ENCODE measurements around the gene RCSD1. TPM values are rescaled to one million over a fixed set of nuclear protein-coding genes. Genes with fewer than 3 reads are reported as not detected.
"Not testable (repeated sequence)": the region's sequence is repeated elsewhere in the genome, so short reads cannot be mapped to it uniquely, and the experiment has no call there.

RCSD1 gene
- total RNA-seq, 1 donor from 2014 or later = 45.9 TPM

GRCh38 chr1:167716000-167716271 lies 85.9 kb downstream of the RCSD1 start:
- Histone ChIP-seq H3K9me3 (ENCODE audit: control insufficient read depth in 3 of 3, low read length in 3 of 3) (no peaks in the 10 kb centered on the region), H3K36me3 (ENCODE audit: control insufficient read depth in 3 of 3, insufficient read depth in 3 of 3, low read length in 3 of 3) (no peaks in the 10 kb centered on the region), H3K27ac (ENCODE audit: low read depth, low read length) (peak overlapping the region; percentile 41), H3K4me1 (ENCODE audit: control insufficient read depth in 3 of 3, insufficient read depth in 3 of 3, low read length in 3 of 3) (peaks cover 14 to 17% (median 17%) of the 10 kb centered on the region in 3 donors), H3K4me3 (ENCODE audit: low read length in 3 of 3) (peak overlapping the region; percentile 56 to 77 (median 74)), H3K9ac (ENCODE audit: low read depth in 1 of 3, low read length in 3 of 3) (peak overlapping the region; percentile 68 to 88 (median 79)), H3K27me3 (ENCODE audit: control insufficient read depth in 3 of 3, insufficient read depth in 3 of 3, low read length in 3 of 3) (no peaks in the 10 kb centered on the region)

- Histone ChIP-seq H3K36me3 (ENCODE audit: control insufficient read depth in 3 of 3, insufficient read depth in 3 of 3, low read length in 3 of 3) (no peaks in the 10 kb centered on the region), H3K9me3 (ENCODE audit: control insufficient read depth in 3 of 3, low read length in 3 of 3) (no peaks in the 10 kb centered on the region), H3K27me3 (ENCODE audit: control insufficient read depth in 3 of 3, insufficient read depth in 3 of 3, low read length in 3 of 3) (no peaks in the 10 kb centered on the region), H3K4me3 (ENCODE audit: low read length in 3 of 3) (no peak overlapping the region), H3K9ac (ENCODE audit: low read depth in 1 of 3, low read length in 3 of 3) (no peak overlapping the region), H3K27ac (ENCODE audit: low read depth, low read length) (no peak overlapping the region), H3K4me1 (ENCODE audit: control insufficient read depth in 3 of 3, insufficient read depth in 3 of 3, low read length in 3 of 3) (peaks cover 18 to 22% (median 20%) of the 10 kb centered on the region in 3 donors)
Measured at GRCh38 chr1:167717351-167717750, 87.3 kb downstream of the RCSD1 start.

- Histone ChIP-seq H3K36me3 (ENCODE audit: control insufficient read depth in 3 of 3, insufficient read depth in 3 of 3, low read length in 3 of 3) (no peaks in the 10 kb centered on the region), H3K27ac (ENCODE audit: low read depth, low read length) (no peak overlapping the region), H3K9me3 (ENCODE audit: control insufficient read depth in 3 of 3, low read length in 3 of 3) (no peaks in the 10 kb centered on the region), H3K9ac (ENCODE audit: low read depth in 1 of 3, low read length in 3 of 3) (no peak overlapping the region), H3K27me3 (ENCODE audit: control insufficient read depth in 3 of 3, insufficient read depth in 3 of 3, low read length in 3 of 3) (no peaks in the 10 kb centered on the region), H3K4me3 (ENCODE audit: low read length in 3 of 3) (no peak overlapping the region), H3K4me1 (ENCODE audit: control insufficient read depth in 3 of 3, insufficient read depth in 3 of 3, low read length in 3 of 3) (peaks cover 21 to 28% (median 22%) of the 10 kb centered on the region in 3 donors)
Measured at GRCh38 chr1:167718914-167719691, 89.1 kb downstream of the RCSD1 start.

DNA sequence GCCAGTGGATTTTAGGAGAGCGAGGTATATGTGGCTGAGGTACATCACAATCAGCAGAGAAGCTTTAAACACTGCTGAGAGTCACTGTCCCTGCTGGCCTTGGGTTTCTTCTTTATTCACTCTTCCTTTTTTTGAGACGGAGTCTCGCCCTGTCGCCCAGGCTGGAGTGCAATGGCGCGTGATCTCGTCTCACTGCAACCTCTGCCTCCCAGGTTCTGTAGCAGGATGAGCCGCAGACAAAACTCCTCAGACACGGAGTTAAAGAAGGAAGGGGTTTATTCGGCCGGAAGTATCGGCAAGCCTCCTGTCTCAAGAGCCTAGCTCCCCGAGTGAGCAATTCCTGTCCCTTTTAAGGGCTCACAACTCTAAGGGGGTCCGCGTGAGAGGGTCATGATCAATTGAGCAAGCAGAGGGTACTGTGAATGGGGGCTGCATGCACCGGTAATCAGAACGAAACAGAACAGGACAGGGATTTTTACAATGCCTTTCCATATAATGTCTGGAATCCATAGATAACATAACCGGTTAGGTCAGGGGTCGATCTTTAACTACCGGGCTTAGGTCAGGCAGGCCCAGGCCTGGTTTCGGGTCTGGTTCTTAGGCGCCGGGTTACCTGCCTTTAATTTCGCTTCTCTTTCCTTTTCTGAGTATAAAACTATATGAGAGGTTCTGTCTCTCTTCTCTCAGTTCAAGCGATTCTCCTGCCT lies 89.8 kb downstream of the RCSD1 start:
- H3K36me3 ChIP-seq (ENCODE audit: control insufficient read depth in 3 of 3, insufficient read depth in 3 of 3, low read length in 3 of 3); H3K27me3 ChIP-seq (ENCODE audit: control insufficient read depth in 3 of 3, insufficient read depth in 3 of 3, low read length in 3 of 3); H3K9ac ChIP-seq (ENCODE audit: low read depth in 1 of 3, low read length in 3 of 3); H3K9me3 ChIP-seq (ENCODE audit: control insufficient read depth in 3 of 3, low read length in 3 of 3); H3K4me3 ChIP-seq (ENCODE audit: low read length in 3 of 3); H3K27ac ChIP-seq (ENCODE audit: low read depth, low read length): not testable (repeated sequence)
- peaks cover 20 to 26% (median 23%) of the 10 kb centered on the region in 3 donors for H3K4me1 ChIP-seq (ENCODE audit: control insufficient read depth in 3 of 3, insufficient read depth in 3 of 3, low read length in 3 of 3)

DNA sequence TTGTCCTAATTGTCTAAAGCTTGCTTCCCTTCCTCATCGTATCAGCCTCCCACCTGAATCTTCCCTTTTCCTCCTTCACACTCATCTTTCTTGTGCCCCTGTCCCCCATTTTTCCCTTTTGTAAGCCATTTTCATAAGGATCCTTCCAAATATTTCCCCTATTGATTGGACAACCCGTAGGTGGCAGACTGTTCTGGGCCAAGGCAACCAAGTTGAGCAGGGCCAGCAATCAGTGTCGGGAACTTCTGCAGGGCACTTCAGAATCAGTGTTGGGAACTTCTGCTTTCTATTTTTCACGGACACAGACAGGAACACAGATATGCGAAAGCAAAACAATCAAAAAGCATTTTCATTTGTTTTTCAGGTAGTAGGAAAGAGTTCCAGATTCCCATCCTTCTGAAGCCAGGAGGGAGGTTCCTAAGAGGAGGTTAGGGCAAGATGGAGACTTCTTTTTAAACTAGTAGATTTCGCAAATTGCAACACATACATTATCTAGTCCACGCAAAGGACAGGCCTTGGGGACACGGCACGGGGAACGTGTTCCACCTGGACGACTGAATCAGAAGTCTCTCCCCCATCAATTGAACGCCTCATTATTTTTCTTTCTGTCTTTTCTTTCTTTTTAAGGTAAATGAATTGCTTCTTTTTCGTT lies 91.1 kb downstream of the RCSD1 start:
- H3K9me3 ChIP-seq (ENCODE audit: control insufficient read depth in 3 of 3, low read length in 3 of 3) = no peaks in the 10 kb centered on the region
- peak overlapping the region; percentile 88 to 90 (median 88) for H3K9ac ChIP-seq (ENCODE audit: low read depth in 1 of 3, low read length in 3 of 3)
- H3K27ac ChIP-seq (ENCODE audit: low read depth, low read length) = peak overlapping the region; percentile 64
- no peaks in the 10 kb centered on the region for H3K27me3 ChIP-seq (ENCODE audit: control insufficient read depth in 3 of 3, insufficient read depth in 3 of 3, low read length in 3 of 3)
- no peaks in the 10 kb centered on the region for H3K36me3 ChIP-seq (ENCODE audit: control insufficient read depth in 3 of 3, insufficient read depth in 3 of 3, low read length in 3 of 3)
- H3K4me3 ChIP-seq (ENCODE audit: low read length in 3 of 3) = peak overlapping the region; percentile 83 to 87 (median 85)
- peaks cover 19 to 24% (median 23%) of the 10 kb centered on the region in 3 donors for H3K4me1 ChIP-seq (ENCODE audit: control insufficient read depth in 3 of 3, insufficient read depth in 3 of 3, low read length in 3 of 3)

DNA sequence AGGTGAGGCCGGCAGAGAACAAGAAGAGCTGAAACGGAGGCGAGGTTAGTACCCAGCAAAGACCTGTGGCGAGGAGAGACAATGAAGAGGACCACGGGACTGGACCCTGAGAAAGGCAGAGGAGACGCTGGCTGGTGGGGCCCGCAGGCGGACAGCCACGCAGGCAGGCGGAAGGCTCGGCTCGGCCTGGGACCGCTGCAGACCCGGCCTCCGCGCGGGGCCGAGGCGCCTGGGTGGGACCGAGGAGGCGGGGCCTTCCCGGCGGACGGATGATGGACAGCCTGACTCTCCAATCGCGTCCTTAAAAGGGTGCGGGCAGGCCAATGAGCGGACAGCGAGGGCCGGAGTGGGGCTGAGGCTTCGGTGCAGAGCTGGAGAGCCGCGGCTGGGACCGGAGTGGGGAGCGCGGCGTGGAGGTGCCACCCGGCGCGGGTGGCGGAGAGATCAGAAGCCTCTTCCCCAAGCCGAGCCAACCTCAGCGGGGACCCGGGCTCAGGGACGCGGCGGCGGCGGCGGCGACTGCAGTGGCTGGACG lies 91.7 kb downstream of the RCSD1 start, which contains the start of gene MPZL1:
Gene MPZL1, plus strand, starts transcription at position 366 of the 535 bp plus-strand sequence. CDS start 170 bp downstream, outside the sequence.
- Histone ChIP-seq H3K27me3 (ENCODE audit: control insufficient read depth in 3 of 3, insufficient read depth in 3 of 3, low read length in 3 of 3) (no peaks in the 10 kb centered on the region), H3K4me1 (ENCODE audit: control insufficient read depth in 3 of 3, insufficient read depth in 3 of 3, low read length in 3 of 3) (peaks cover 19 to 24% (median 23%) of the 10 kb centered on the region in 3 donors), H3K9ac (ENCODE audit: low read depth in 1 of 3, low read length in 3 of 3) (peak within 1 kb of the TSS; percentile 88 to 90 (median 88)), H3K36me3 (ENCODE audit: control insufficient read depth in 3 of 3, insufficient read depth in 3 of 3, low read length in 3 of 3) (no peaks in the 10 kb centered on the region), H3K27ac (ENCODE audit: low read depth, low read length) (peak within 1 kb of the TSS; percentile 64), H3K4me3 (ENCODE audit: low read length in 3 of 3) (peak within 1 kb of the TSS; percentile 83 to 87 (median 85)), H3K9me3 (ENCODE audit: control insufficient read depth in 3 of 3, low read length in 3 of 3) (no peaks in the 10 kb centered on the region)

GRCh38 chr1:167722152-167722869 lies 92.3 kb downstream of the RCSD1 start:
- peak overlapping the region; percentile 64 for H3K27ac ChIP-seq (ENCODE audit: low read depth, low read length)
- H3K9ac ChIP-seq (ENCODE audit: low read depth in 1 of 3, low read length in 3 of 3) = peak overlapping the region; percentile 76 to 90 (median 88)
- peaks cover 19 to 25% (median 23%) of the 10 kb centered on the region in 3 donors for H3K4me1 ChIP-seq (ENCODE audit: control insufficient read depth in 3 of 3, insufficient read depth in 3 of 3, low read length in 3 of 3)
- H3K27me3 ChIP-seq (ENCODE audit: control insufficient read depth in 3 of 3, insufficient read depth in 3 of 3, low read length in 3 of 3) = no peaks in the 10 kb centered on the region
- no peaks in the 10 kb centered on the region for H3K36me3 ChIP-seq (ENCODE audit: control insufficient read depth in 3 of 3, insufficient read depth in 3 of 3, low read length in 3 of 3)
- H3K4me3 ChIP-seq (ENCODE audit: low read length in 3 of 3) = peak overlapping the region; percentile 83 to 87 (median 85)
- no peaks in the 10 kb centered on the region for H3K9me3 ChIP-seq (ENCODE audit: control insufficient read depth in 3 of 3, low read length in 3 of 3)

DNA sequence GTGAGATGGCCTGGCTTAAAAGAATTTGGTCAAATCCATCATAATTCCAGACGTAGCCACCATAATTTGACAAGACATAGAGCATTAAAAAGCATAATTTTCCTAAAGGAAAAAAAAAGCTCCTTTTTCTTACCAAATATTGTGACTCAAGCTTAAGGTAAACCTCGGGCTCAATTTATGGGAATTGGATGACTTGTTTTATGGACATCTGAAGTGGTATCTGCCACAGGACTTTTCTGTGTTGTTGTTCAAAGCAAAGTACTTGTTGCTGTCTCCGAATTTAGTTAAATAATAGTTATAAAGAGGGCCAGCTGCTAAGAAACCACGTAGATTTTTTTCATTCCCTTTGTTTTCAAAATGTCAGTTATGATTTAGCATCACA lies 92.8 kb downstream of the RCSD1 start:
- H3K9ac ChIP-seq (ENCODE audit: low read depth in 1 of 3, low read length in 3 of 3) = peak overlapping the region; percentile 76 to 90 (median 88)
- peak overlapping the region; percentile 83 to 87 (median 85) for H3K4me3 ChIP-seq (ENCODE audit: low read length in 3 of 3)
- peak overlapping the region; percentile 64 for H3K27ac ChIP-seq (ENCODE audit: low read depth, low read length)
- no peaks in the 10 kb centered on the region for H3K27me3 ChIP-seq (ENCODE audit: control insufficient read depth in 3 of 3, insufficient read depth in 3 of 3, low read length in 3 of 3)
- no peaks in the 10 kb centered on the region for H3K36me3 ChIP-seq (ENCODE audit: control insufficient read depth in 3 of 3, insufficient read depth in 3 of 3, low read length in 3 of 3)
- H3K4me1 ChIP-seq (ENCODE audit: control insufficient read depth in 3 of 3, insufficient read depth in 3 of 3, low read length in 3 of 3) = peaks cover 19 to 30% (median 23%) of the 10 kb centered on the region in 3 donors
- no peaks in the 10 kb centered on the region for H3K9me3 ChIP-seq (ENCODE audit: control insufficient read depth in 3 of 3, low read length in 3 of 3)

GRCh38 chr1:167723707-167724323 lies 93.8 kb downstream of the RCSD1 start:
- no peak overlapping the region for H3K4me3 ChIP-seq (ENCODE audit: low read length in 3 of 3)

More at GRCh38 chr1:167723707-167724323, 93.8 kb downstream of the RCSD1 start:
- no peaks in the 10 kb centered on the region for H3K36me3 ChIP-seq (ENCODE audit: control insufficient read depth in 3 of 3, insufficient read depth in 3 of 3, low read length in 3 of 3)
- no peak overlapping the region for H3K9ac ChIP-seq (ENCODE audit: low read depth in 1 of 3, low read length in 3 of 3)
- H3K4me1 ChIP-seq (ENCODE audit: control insufficient read depth in 3 of 3, insufficient read depth in 3 of 3, low read length in 3 of 3) = peaks cover 19 to 30% (median 23%) of the 10 kb centered on the region in 3 donors
- no peaks in the 10 kb centered on the region for H3K9me3 ChIP-seq (ENCODE audit: control insufficient read depth in 3 of 3, low read length in 3 of 3)
- H3K27me3 ChIP-seq (ENCODE audit: control insufficient read depth in 3 of 3, insufficient read depth in 3 of 3, low read length in 3 of 3) = no peaks in the 10 kb centered on the region
- H3K27ac ChIP-seq (ENCODE audit: low read depth, low read length) = no peak overlapping the region

All from skeletal muscle tissue (tissue), 4 donors.